ENCODE measurements around the gene ZNF738. TPM values are rescaled to one million over a fixed set of nuclear protein-coding genes. Genes with fewer than 3 reads are reported as not detected.
"Not testable (repeated sequence)": the region's sequence is repeated elsewhere in the genome, so short reads cannot be mapped to it uniquely, and the experiment has no call there.

Gene ZNF738
- 5.3 TPM for total RNA-seq
- long read RNA-seq, partial matches to known transcripts = 1 of 5 reads
- long read RNA-seq, other reads (novel, unspliced or antisense) = 1 of 5 reads

GRCh38 chr19:21358768-21359451, at the start of gene ZNF738:
Gene ZNF738 (plus strand): TSS chr19:21359000. CDS start chr19:21359141, 141 bp downstream.
- DNase-seq = peak; percentile 91
- H3K4me1 ChIP-seq = no peaks in the 10 kb centered on the region
- peak; percentile 99 for ATAC-seq
- intact Hi-C loops (cut with DNase I) = no loop called here
- no peak for TF ChIP-seq CTCF (IDR thresholded peaks at IDR 0.05)
- peak within 1 kb of the TSS; percentile 84 for H3K27ac ChIP-seq
- H3K36me3 ChIP-seq = no peaks in the 10 kb centered on the region
- peak within 1 kb of the TSS; percentile 75 for H3K4me3 ChIP-seq
- no peaks in the 10 kb centered on the region for H3K9me3 ChIP-seq
- no peaks in the 10 kb centered on the region for H3K27me3 ChIP-seq

- H3K4me3 ChIP-seq; ATAC-seq; H3K9me3 ChIP-seq; intact Hi-C loops (cut with DNase I); H3K27ac ChIP-seq; DNase-seq; H3K27me3 ChIP-seq; H3K4me1 ChIP-seq: not testable (repeated sequence)
- peaks cover 19% of the 10 kb centered on the region for H3K36me3 ChIP-seq
Observed at GRCh38 chr19:21312807-21313206, 46.0 kb upstream of the ZNF738 start.

DNA sequence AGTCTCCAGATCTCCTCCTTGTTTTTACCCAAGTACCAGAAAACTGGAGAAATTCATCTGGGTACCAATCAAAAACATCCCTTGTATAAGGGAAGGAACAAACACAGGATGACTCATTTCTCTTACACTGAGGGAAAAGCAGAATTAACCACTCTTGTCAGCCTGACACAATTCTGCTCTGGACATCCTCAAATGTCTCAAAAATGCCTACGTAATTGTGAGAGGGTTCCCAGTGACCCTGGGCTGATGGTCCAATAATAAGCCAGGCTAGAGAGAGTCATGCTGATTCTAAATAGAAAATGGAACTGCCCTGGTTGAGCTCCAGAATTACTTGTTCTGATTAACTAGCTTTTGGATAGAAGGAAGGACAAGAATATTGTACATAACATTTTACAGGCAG, 44.1 kb upstream of the ZNF738 start:
- intact Hi-C loops (cut with DNase I) = no loop called here
- ATAC-seq (no peak), DNase-seq (no peak)
- H3K4me3 ChIP-seq = no peak overlapping the region
- H3K27ac ChIP-seq = no peak overlapping the region
- peaks cover 5% of the 10 kb centered on the region for H3K36me3 ChIP-seq
- TF ChIP-seq CTCF (IDR thresholded peaks at IDR 0.05) = no peak
- H3K4me1 ChIP-seq = no peaks in the 10 kb centered on the region
- no peaks in the 10 kb centered on the region for H3K27me3 ChIP-seq
- H3K9me3 ChIP-seq = no peaks in the 10 kb centered on the region

DNA sequence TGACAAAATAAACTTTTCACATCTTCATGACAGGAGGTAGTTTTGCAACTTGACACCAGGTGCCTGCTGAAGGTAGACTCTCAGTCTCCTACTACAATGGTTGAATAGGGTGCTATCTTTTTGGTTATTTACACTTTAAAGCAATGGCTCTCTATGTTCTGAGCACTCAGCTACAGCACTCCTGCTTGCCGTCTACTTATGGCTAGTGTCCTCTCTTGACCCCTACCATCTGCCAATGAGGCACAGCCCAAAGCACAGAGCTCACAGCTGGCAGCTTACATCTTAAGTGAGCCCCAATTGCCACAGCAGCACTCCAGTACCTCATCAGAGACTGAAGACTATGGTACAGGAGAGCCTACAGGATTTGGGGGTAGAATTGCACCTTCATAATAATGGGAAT, 41.0 kb upstream of the ZNF738 start:
- TF ChIP-seq CTCF (IDR thresholded peaks at IDR 0.05) = no peak
- Histone ChIP-seq H3K36me3 (no peaks in the 10 kb centered on the region), H3K4me1 (no peaks in the 10 kb centered on the region), H3K4me3 (no peak overlapping the region), H3K9me3 (no peaks in the 10 kb centered on the region), H3K27me3 (no peaks in the 10 kb centered on the region), H3K27ac (no peak overlapping the region)
- DNase-seq (no peak), ATAC-seq (no peak)
- intact Hi-C loops (cut with DNase I) = no loop called here

GRCh38 chr19:21321134-21321533, 37.7 kb upstream of the ZNF738 start:
- DNase-seq (no peak), ATAC-seq (no peak)
- H3K4me3 ChIP-seq = no peak overlapping the region
- H3K9me3 ChIP-seq = no peaks in the 10 kb centered on the region
- H3K27ac ChIP-seq = no peak overlapping the region
- TF ChIP-seq CTCF (IDR thresholded peaks at IDR 0.05) = no peak
- intact Hi-C loops (cut with DNase I) = no loop called here
- no peaks in the 10 kb centered on the region for H3K27me3 ChIP-seq
- H3K4me1 ChIP-seq = no peaks in the 10 kb centered on the region
- no peaks in the 10 kb centered on the region for H3K36me3 ChIP-seq

DNA sequence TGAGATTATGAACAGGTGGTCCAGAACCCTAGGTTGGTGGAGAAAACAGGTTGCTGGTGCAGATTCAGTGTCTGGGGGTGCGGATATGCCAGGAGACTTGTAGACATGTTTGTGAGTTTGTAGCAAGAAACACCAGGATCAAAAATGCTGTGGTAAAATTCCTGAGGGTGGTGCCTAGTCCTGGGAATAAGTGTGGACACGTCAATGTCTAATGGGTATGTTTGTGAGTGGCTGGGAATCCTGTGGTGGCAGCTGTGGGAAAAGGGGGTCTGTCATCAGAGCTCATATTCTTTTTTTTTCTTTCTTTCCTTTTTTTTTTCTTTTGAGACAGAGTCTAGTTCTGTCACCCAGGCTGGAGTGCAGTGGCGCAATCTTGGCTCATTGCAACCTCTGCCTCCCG, 36.8 kb upstream of the ZNF738 start:
- H3K4me1 ChIP-seq = no peaks in the 10 kb centered on the region
- H3K36me3 ChIP-seq = peaks cover 8% of the 10 kb centered on the region
- ATAC-seq (no peak), DNase-seq (no peak)
- no peak overlapping the region for H3K27ac ChIP-seq
- intact Hi-C loops (cut with DNase I) = no loop called here
- no peak overlapping the region for H3K4me3 ChIP-seq
- TF ChIP-seq CTCF (IDR thresholded peaks at IDR 0.05) = no peak
- no peaks in the 10 kb centered on the region for H3K27me3 ChIP-seq
- H3K9me3 ChIP-seq = no peaks in the 10 kb centered on the region

Data from upper lobe of right lung (tissue), 1 donor.